Keratinocyte (primary cell): ENCODE results near the gene RRAD. TPM values are rescaled to one million over a fixed set of nuclear protein-coding genes. Genes with fewer than 3 reads are reported as not detected.

Source experiments
- DNase-seq: peaks from one replicate; pipeline ENCODE4 v3.0.0-alpha.2; 2011; ENCODE audit warnings: low read depth, missing footprints, low spot score
- FAIRE-seq: peaks from 2 replicates; lab custom pipeline; 2011; peaks lifted over from hg19 to GRCh38; lab: Jason Lieb, UNC
- H2AFZ ChIP-seq: 2 replicates; pipeline ENCODE4 v1.6.0; 2012; ENCODE audit warnings: low read length, control low read depth, inconsistent platforms; ENCODE audit not compliant: control insufficient read depth
- H3K27ac ChIP-seq: 2 replicates; pipeline ENCODE4 v1.5.1; 2011; ENCODE audit warnings: low read length; ENCODE audit not compliant: control insufficient read depth, insufficient read depth
- H3K27me3 ChIP-seq: 3 replicates; pipeline ENCODE4 v1.6.0; 2011; ENCODE audit warnings: low read length; ENCODE audit not compliant: control insufficient read depth, insufficient read depth; ENCODE audit errors: extremely low read depth
- H3K36me3 ChIP-seq, 2 experiments: 2 replicates in 1 of 2; 3 replicates in 1 of 2; pipeline ENCODE4 v1.5.1; 2011; ENCODE audit warnings: low read length in 2 of 2, mild to moderate bottlenecking in 1 of 2; ENCODE audit not compliant: control insufficient read depth in 2 of 2, insufficient read depth in 2 of 2; ENCODE audit errors: extremely low read depth in 1 of 2
- H3K4me1 ChIP-seq: 3 replicates; pipeline ENCODE4 v1.5.1; 2011; ENCODE audit warnings: low read length; ENCODE audit not compliant: control insufficient read depth, insufficient read depth; ENCODE audit errors: extremely low read depth
- H3K4me2 ChIP-seq: 3 replicates; pipeline ENCODE4 v1.6.0; 2011; ENCODE audit warnings: low read depth, low read length; ENCODE audit not compliant: control insufficient read depth, insufficient read depth; ENCODE audit errors: extremely low read depth
- H3K4me3 ChIP-seq, 3 experiments: fragments of 200-600 bp in 1 of 3; sonication (generic) in 1 of 3; 2 replicates in 2 of 3; 3 replicates in 1 of 3; pipeline ENCODE4 v1.5.1; 2011 to 2016; ENCODE audit warnings: low read length in 3 of 3, mild to moderate bottlenecking in 3 of 3, control low read depth in 2 of 3, inconsistent platforms in 1 of 3, low read depth in 1 of 3, mixed read lengths in 1 of 3, mixed run types in 1 of 3, moderate library complexity in 1 of 3; ENCODE audit not compliant: control insufficient read depth in 2 of 3, insufficient read depth in 2 of 3; ENCODE audit errors: extremely low read depth in 1 of 3
- H3K79me2 ChIP-seq: 2 replicates; pipeline ENCODE4 v1.6.0; 2012; ENCODE audit warnings: low read length; ENCODE audit not compliant: control insufficient read depth, insufficient read depth
- H3K9ac ChIP-seq: 3 replicates; pipeline ENCODE4 v1.6.0; 2011; ENCODE audit warnings: low read length; ENCODE audit not compliant: control insufficient read depth, insufficient read depth; ENCODE audit errors: extremely low read depth
- H3K9me1 ChIP-seq: 3 replicates; pipeline ENCODE4 v1.6.0; 2011; ENCODE audit warnings: low read length; ENCODE audit not compliant: control insufficient read depth, insufficient read depth; ENCODE audit errors: extremely low read depth
- H3K9me3 ChIP-seq: 2 replicates; pipeline ENCODE4 v1.5.1; 2012; ENCODE audit warnings: low read depth, low read length; ENCODE audit not compliant: control insufficient read depth
- H4K20me1 ChIP-seq: 3 replicates; pipeline ENCODE4 v1.6.0; 2011; ENCODE audit warnings: low read length; ENCODE audit not compliant: control insufficient read depth, insufficient read depth; ENCODE audit errors: extremely low read depth
- EZH2 ChIP-seq: IDR thresholded peaks from one replicate; pipeline ENCODE4 v1.6.1; 2012; ENCODE audit warnings: inconsistent platforms, mild to moderate bottlenecking, low read length, moderate library complexity
- dilution Hi-C: fragments of 300-500 bp; cut with MboI; formaldehyde crosslinking; loops from one replicate; pipeline ENCODE4 v1.7.0; 2020; ENCODE audit warnings: low sequenced_read_pairs; ENCODE audit not compliant: extremely low pct_ligation_motif_present
- polyA plus RNA-seq, 5 experiments: library from polyadenylated mRNA; depleted of rRNA in 3 of 5; stranded (reverse) in 3 of 5; stranded (forward) in 1 of 5; unstranded in 1 of 5; fragments of >200 nt; gene quantifications; 1 replicate in 1 of 5; 2 replicates in 3 of 5; 3 replicates in 1 of 5; pipeline versions ENCODE4 v1.2.1 to v1.2.3, GENCODE V29; 2011 to 2012; ENCODE audit warnings: missing spikeins in 2 of 5, low read depth in 1 of 5, low replicate concordance in 1 of 5
- TF ChIP-seq, protein P1 (sequence below), 3 experiments: IDR thresholded peaks in 1 of 3; conservative IDR thresholded peaks in 1 of 3; optimal IDR thresholded peaks in 1 of 3; 2 replicates in 2 of 3; 3 replicates in 1 of 3; pipeline versions ENCODE3 to v1.5.1; 2011; ENCODE audit warnings: low read length in 3 of 3, mild to moderate bottlenecking in 3 of 3, moderate library complexity in 2 of 3, control low read depth in 1 of 3, inconsistent platforms in 1 of 3; ENCODE audit not compliant: insufficient read depth in 2 of 3; ENCODE audit errors: extremely low read depth in 1 of 3

Gene RRAD
- polyA plus RNA-seq, 1 donor (not counting 4 experiments of a cell fraction or from before 2014, with no cell fraction given) = 2.7 TPM

DNA sequence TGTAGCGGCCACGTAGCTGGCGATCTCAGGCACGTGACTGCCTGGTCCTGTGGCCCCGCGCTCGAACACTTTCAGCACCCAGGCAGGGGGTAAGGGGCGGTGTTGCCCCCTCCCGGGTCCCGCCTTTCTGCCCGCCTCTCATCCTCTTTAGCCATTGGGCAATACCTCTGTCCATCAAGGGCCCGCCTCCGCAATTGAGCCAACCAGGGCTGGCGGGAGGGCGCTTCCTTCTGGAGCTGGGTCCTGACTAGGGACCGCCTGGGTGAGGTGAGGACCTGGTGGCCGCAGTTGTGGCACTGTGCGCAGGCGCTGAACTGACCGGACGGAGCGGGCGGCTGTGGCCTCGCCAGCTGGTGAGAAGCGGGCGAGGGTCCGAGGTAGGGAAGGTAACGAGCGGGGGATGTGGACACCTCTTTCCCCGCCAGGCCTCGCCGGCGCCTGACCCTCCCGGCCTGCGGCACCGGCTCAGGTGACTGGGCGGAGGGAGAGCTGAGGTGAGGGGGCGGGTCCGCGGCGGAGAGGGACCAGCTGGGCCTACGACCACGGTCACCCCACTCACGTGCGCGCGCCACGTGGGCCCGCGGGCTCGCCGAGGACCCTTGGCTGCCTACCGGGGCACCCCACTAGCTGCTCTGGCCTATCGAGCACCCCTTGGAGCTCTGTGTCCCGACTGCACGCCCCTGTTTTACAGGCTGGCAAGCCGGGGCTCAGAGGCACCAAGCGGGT lies 44.9 kb downstream of the RRAD start, which contains the start of gene PDP2:
TSS of gene PDP2 (plus strand) at position 228 of the 726 bp plus-strand sequence. CDS start 3,770 bp downstream, outside the sequence.
- peak within 1 kb of the TSS; percentile 81 to 89 (median 82) for H3K4me3 ChIP-seq
- peaks cover 34% of the 10 kb centered on the region for H3K79me2 ChIP-seq
- no peaks in the 10 kb centered on the region for H3K9me3 ChIP-seq
- FAIRE-seq (no peak), DNase-seq (peak; percentile 81)
- peaks cover 10% of the 10 kb centered on the region for H3K4me1 ChIP-seq
- TF ChIP-seq, protein P1, sequence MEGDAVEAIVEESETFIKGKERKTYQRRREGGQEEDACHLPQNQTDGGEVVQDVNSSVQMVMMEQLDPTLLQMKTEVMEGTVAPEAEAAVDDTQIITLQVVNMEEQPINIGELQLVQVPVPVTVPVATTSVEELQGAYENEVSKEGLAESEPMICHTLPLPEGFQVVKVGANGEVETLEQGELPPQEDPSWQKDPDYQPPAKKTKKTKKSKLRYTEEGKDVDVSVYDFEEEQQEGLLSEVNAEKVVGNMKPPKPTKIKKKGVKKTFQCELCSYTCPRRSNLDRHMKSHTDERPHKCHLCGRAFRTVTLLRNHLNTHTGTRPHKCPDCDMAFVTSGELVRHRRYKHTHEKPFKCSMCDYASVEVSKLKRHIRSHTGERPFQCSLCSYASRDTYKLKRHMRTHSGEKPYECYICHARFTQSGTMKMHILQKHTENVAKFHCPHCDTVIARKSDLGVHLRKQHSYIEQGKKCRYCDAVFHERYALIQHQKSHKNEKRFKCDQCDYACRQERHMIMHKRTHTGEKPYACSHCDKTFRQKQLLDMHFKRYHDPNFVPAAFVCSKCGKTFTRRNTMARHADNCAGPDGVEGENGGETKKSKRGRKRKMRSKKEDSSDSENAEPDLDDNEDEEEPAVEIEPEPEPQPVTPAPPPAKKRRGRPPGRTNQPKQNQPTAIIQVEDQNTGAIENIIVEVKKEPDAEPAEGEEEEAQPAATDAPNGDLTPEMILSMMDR (optimal IDR thresholded peaks at IDR 0.05 in 1 of 3, IDR thresholded peaks at IDR 0.05 in 1 of 3, conservative IDR thresholded peaks at IDR 0.05 in 1 of 3; ENCODE audit: extremely low read depth in 1 of 3, insufficient read depth in 2 of 3, low read length in 3 of 3) = no peak
- TF ChIP-seq EZH2 = no peak
- peak within 1 kb of the TSS; percentile 89 for H3K9ac ChIP-seq
- H3K9me1 ChIP-seq = no peaks in the 10 kb centered on the region
- H3K4me2 ChIP-seq = peak within 1 kb of the TSS; percentile 91
- H3K27ac ChIP-seq = peak within 1 kb of the TSS; percentile 79
- no peaks in the 10 kb centered on the region for H3K27me3 ChIP-seq
- peak within 1 kb of the TSS; percentile 95 for H2AFZ ChIP-seq
- dilution Hi-C loops = no loop called here
- no peaks in the 10 kb centered on the region for H4K20me1 ChIP-seq
- H3K36me3 ChIP-seq = peaks cover 12 to 14% of the 10 kb centered on the region in 2 experiments

DNA sequence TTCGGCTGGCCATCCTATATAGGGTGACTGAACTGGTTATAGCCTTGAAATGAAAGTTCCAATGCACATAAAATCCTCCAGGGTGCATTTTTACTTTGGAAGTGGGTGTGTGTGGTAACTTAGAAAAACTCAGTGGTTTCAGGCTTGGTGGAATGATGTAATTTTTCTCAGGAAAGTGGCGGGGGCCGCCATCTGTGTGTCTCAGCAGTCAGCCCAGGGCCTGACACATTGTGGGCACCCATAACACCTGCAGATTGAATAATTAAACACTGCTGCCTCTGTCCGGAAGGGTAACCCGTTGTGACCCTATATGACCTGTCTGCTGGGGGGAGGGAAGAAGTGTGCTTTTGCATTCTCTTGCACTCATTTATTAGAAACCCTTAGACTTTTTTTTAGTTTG lies 47.3 kb downstream of the RRAD start:
- no peak overlapping the region for H3K9ac ChIP-seq
- H3K36me3 ChIP-seq = no peaks in the 10 kb centered on the region
- no peak overlapping the region for H3K4me2 ChIP-seq
- dilution Hi-C loops = no loop called here
- peaks cover 23% of the 10 kb centered on the region for H3K79me2 ChIP-seq
- FAIRE-seq (no peak), DNase-seq (no peak)
- no peak overlapping the region for H3K27ac ChIP-seq
- H3K27me3 ChIP-seq = no peaks in the 10 kb centered on the region
- H4K20me1 ChIP-seq = no peaks in the 10 kb centered on the region
- no peaks in the 10 kb centered on the region for H3K9me1 ChIP-seq
- no peak overlapping the region for H3K4me3 ChIP-seq
- TF ChIP-seq, protein P1 (optimal IDR thresholded peaks at IDR 0.05 in 1 of 3, IDR thresholded peaks at IDR 0.05 in 1 of 3, conservative IDR thresholded peaks at IDR 0.05 in 1 of 3; ENCODE audit: extremely low read depth in 1 of 3, insufficient read depth in 2 of 3, low read length in 3 of 3) = no peak
- no peak for TF ChIP-seq EZH2
- H3K4me1 ChIP-seq = peaks cover 10% of the 10 kb centered on the region
- no peak overlapping the region for H2AFZ ChIP-seq
- H3K9me3 ChIP-seq = no peaks in the 10 kb centered on the region
